Germinal center (tissue), 1 donor: Measurements from ENCODE around the gene CTBP2.
"Not testable (repeated sequence)": the region's sequence is repeated elsewhere in the genome, so short reads cannot be mapped to it uniquely, and the experiment has no call there.

Experiments
- DNase-seq: peaks from one replicate; pipeline ENCODE4 v3.0.0; 2012; ENCODE audit warnings: mixed read lengths, low spot score

CTBP2 gene

GRCh38 chr10:124997771-124998623 is 162.4 kb downstream of the CTBP2 start:
- DNase-seq = no peak

DNA sequence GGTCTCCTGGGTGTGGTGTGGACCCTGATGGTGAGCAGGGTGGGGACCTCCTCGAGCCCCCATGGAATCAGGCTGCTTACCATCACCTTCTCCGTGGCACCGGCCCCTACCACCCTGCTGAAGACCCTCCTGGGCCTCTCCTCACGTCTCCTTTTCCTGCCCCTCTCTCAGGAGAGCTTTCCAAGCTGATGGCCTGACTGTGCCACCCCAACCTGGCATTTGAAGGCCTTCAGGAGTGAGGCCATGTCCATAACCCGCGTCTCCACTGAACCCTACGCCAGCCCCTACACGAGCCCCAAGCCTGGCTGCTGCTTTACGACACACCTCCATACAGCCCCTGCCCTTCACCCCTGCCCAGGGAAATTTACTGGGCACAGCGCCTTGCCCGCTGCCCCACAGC is 163.1 kb downstream of the CTBP2 start:
- no peak for DNase-seq

GRCh38 chr10:124996854-124997215 is 163.5 kb downstream of the CTBP2 start:
- no peak for DNase-seq

- DNase-seq = no peak
These were observed 164.1 kb downstream of the CTBP2 start for GRCh38 chr10:124996127-124996853.

GRCh38 chr10:124995605-124996004 is 164.8 kb downstream of the CTBP2 start:
- DNase-seq = no peak

DNA sequence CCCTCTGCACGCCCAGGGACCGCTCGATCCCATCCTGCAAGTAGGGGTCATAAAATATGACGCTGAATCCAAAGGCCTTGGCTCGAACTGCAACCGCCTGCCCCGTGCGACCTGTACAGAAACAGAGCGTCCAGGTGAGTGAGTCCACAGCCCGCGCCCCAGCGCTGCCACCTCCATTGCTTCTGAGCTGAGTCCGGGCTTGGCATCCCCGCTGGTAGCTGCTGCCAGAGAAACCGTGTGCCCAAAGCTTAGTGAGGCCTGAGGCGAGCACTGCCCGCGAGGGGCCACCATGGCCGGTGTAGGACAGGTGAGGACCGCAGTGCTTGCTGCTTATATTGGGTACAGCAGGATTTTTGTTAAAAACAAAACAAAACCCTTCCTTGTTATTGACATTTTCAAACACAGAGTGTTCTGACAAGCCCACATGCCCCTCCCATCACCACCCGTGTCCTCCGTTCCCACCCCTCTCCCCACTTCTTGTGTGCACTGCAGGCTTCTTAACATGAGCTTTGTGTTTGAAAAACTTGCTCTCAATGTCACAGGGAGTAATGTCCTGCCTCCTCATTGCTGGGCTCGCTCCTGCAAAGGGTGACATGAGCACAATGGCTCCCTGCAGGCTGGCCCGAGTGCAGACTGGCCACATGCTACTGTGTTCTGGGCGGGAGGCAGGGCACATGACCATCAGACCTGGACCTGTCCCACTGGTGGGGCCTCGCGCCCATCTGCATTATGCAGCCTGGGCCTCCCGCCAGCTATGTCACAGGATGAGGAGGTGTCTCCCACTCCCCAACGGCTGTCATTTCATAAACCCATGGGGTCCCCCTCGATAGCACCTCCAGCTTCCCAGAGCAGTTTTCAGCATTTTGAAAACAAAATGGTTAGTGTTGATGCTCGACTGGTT is 165.5 kb downstream of the CTBP2 start:
- no peak for DNase-seq

DNA sequence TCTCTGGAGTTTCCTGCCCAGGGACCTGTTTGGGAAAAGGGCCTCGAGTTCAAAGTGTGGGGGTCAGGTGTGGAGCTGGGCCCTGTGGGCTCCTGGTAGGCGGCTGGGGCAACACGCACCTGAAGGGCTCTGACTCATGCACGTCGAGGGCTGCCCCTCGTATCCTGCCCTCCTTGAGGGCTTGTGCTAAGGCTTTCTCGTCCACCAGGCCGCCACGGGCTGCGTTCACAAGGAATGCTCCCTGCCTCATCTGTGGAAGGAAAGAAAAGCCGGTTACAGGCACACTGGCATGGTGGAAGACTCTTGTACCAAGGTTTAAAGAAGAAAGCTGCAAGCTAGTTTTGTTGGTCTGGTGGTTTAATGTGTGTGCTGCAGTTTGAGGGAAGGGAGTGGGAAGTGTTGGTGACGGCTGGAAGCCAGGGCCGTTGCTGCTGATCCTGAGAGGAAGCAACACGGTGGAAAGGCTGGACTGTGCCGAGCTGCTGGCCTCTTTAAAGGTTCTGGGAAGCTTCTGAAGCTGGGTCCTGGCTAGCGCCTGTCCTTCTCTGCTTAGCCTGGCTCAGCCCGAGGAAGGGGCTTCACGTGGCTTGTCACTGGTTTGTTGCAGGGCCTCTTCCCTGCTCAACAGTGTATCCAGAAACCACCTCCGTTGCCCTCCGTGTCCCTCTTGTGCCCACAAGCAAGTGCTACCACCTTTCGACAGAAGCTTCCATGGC is 166.5 kb downstream of the CTBP2 start:
- DNase-seq = no peak

- DNase-seq = no peak
These were observed 167.0 kb downstream of the CTBP2 start for GRCh38 chr10:124993345-124993708.

- no peak for DNase-seq
These were observed 167.7 kb downstream of the CTBP2 start for GRCh38 chr10:124992462-124993344.

- no peak for DNase-seq
These were observed 168.5 kb downstream of the CTBP2 start for GRCh38 chr10:124991835-124992234.

DNA sequence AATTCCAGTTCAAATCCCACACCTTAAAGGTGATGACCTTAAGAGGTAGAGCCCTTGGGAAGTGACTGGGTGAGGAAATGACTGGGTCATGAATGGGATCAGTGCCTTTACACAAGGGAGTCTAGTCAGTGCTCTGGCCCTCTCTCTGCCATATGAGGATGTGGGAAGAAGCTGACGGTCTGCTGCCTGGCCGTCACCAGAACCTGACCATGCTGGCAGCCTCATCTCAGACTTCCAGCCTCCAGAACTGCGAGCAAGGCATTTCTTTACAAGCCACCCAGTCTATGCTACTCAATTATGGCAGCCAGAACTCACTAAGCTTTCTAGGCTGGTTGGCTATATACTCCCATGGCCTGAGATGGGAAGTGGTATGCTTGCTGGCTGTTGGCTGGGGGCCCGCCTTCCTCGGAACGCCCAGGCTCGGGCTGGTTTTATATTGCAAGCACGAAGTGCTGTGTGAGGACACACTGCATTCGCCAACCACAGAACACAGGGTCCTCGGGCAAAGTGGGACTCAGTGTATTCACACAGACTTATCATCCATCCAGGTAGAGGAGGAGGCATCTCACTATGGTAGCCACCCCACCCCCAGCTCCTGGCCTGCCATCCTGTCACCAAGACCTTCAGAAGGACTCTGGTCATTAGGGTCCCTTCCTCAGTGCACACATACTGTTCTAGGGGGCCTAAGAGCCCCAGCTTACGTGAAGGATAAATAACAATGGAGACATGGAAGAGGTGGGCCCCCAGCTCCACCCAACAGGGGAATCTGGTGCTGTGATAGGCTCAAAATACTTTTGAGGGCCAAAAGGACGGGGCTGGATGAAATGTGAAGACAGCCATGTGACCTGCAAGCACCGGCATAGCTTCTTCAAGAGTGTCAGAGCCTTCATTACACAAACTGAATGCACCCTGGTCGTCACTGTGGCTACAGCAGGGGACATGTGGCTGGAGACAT is 169.4 kb downstream of the CTBP2 start:
- DNase-seq = no peak

DNA sequence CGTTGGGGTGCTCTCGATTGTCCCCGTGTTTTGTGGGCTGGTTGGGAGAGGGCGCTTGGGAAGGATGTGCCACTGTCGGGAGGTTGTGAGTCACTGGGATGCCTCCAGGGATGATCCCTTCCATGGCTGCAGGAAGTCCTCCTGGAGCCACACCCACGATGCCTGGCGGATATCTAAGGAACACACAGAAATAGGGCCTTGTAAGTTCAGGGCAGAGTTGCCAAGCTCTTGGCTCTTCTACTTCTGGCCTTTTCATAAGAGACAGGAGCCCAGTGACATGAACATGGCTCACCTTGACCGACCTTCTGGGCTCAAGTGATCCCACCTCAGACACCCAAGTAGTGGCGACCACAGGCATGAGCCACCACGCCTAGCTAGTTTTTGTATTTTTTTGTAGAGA is 170.8 kb downstream of the CTBP2 start:
- no peak for DNase-seq

DNA sequence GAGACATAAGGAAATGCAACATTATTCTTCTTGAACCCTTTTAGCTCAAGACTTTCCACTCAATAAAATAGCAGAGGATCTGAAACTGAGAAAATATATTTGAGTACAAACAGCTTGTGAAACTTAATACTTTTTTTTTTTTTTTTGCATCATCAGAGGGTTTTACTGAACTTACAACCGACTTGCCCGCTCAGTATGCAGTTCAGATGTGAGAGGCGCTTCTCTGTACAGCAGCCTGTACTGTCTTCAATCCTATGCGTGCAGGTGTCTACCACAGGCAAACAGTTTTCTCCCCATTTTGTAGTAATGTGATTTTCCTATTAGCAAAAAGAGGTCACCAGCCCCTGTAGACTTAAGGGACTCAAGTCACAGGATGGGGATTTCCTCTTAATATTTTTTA is 171.6 kb downstream of the CTBP2 start:
- not testable (repeated sequence) for DNase-seq

DNA sequence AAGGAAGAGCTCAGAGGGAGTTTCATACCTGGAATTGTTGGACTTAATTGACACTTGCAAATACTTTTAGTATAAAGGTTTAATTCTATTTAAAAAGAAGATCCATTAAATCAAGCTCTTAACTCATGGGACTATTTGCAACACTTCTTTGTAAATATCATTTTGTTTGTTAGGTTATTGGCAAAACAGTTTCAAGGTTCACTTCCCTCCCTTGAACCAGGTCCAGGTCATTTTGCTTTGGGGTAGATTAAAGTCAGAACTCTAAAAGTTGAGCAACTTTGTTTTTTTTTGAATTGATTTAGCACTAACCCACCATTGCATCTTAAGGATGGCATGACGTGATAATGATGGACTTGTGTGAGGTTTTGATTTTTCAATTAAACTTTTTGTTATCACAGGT is 172.6 kb downstream of the CTBP2 start:
- no peak for DNase-seq

GRCh38 chr10:124985162-124985561 is 175.2 kb downstream of the CTBP2 start:
- DNase-seq = no peak

DNA sequence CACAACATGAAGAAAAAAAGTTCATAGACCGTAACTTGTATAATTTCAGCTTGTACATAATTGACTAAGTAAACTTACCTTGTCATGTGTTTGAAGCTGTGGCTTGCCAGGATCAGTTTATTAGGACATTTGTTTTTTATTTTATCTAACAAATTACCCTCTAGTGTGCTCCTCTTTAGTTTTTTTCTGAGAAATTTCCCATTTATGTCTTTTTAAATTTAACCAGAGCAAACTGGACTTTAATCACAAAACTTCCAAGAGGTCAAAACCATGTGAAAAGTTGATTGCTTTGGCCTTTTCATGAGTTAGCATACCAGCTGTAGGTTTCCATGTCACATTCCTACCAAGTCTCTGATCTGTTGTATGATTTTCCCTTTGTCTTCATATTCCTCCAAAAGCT is 176.0 kb downstream of the CTBP2 start:
- DNase-seq = no peak

- no peak for DNase-seq
These were observed 177.0 kb downstream of the CTBP2 start for GRCh38 chr10:124983321-124983720.

DNA sequence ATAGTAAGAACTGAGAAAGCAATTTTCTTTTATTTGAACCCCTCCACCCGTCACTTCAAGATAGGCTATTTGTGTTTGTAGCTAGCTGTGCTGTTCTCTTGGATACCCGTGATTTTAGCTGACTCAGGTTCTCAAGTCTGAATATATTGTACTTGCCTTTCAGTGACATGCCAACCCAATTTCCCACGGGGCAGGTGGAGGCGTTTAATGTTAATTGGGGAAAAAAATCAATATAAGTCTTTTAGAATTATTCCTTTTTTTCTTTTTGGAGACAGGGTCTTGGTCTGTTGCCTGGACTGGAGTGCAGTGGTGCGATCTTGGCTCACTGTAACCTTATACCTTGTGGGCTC is 182.0 kb downstream of the CTBP2 start:
- DNase-seq = no peak

- no peak for DNase-seq
These were observed 182.6 kb downstream of the CTBP2 start for GRCh38 chr10:124977648-124978375.
